Globus pallidus (tissue), 1 donor: ENCODE measurements around the gene CENPS.
"Not testable (repeated sequence)": the region's sequence is repeated elsewhere in the genome, so short reads cannot be mapped to it uniquely, and the experiment has no call there.

Experiments
- DNase-seq: peaks from one replicate; pipeline ENCODE4 v3.0.0-alpha.2; 2015; ENCODE audit warnings: low spot score

Gene CENPS

GRCh38 chr1:10430216-10431069 lies at the start of gene CENPS:
Gene CENPS, plus strand, starts transcription at chr1:10430433. Its CDS starts 85 bp downstream, at chr1:10430518.
- peak; percentile 83 for DNase-seq

GRCh38 chr1:10380594-10381275 lies 49.5 kb upstream of the CENPS start:
- peak; percentile 36 for DNase-seq

- DNase-seq, result no peak
Measured at GRCh38 chr1:10383630-10384029, 46.6 kb upstream of the CENPS start.

- DNase-seq, result no peak
Measured at GRCh38 chr1:10384219-10384618, 46.0 kb upstream of the CENPS start.

GRCh38 chr1:10386761-10387676 lies 43.2 kb upstream of the CENPS start:
- DNase-seq, result no peak

GRCh38 chr1:10387677-10388386 lies 42.4 kb upstream of the CENPS start:
- peak; percentile 57 for DNase-seq

- no peak for DNase-seq
Measured at GRCh38 chr1:10388387-10388715, 41.9 kb upstream of the CENPS start.

GRCh38 chr1:10389271-10389973 lies 40.8 kb upstream of the CENPS start:
- no peak for DNase-seq

GRCh38 chr1:10396870-10397269 lies 33.4 kb upstream of the CENPS start:
- no peak for DNase-seq

GRCh38 chr1:10398278-10398733 lies 31.9 kb upstream of the CENPS start:
- DNase-seq, result no peak

GRCh38 chr1:10398734-10399443 lies 31.3 kb upstream of the CENPS start, which contains the start of gene PGD:
Gene PGD, plus strand, starts transcription at chr1:10399064. Its CDS starts 54 bp downstream, at chr1:10399118.
- peak; percentile 97 for DNase-seq

- DNase-seq, result peak; percentile 30
Measured at GRCh38 chr1:10399444-10399941, 30.7 kb upstream of the CENPS start.

GRCh38 chr1:10400013-10400412 lies 30.2 kb upstream of the CENPS start:
- DNase-seq, result no peak

- no peak for DNase-seq
Measured at GRCh38 chr1:10401281-10401680, 29.0 kb upstream of the CENPS start.

GRCh38 chr1:10402729-10403274 lies 27.4 kb upstream of the CENPS start:
- no peak for DNase-seq

- no peak for DNase-seq
Measured at GRCh38 chr1:10407201-10407600, 23.0 kb upstream of the CENPS start.

GRCh38 chr1:10415211-10415930 lies 14.9 kb upstream of the CENPS start:
- DNase-seq, result peak; percentile 32

- DNase-seq, result not testable (repeated sequence)
Measured at GRCh38 chr1:10415967-10416366, 14.3 kb upstream of the CENPS start.

- DNase-seq, result not testable (repeated sequence)
Measured at GRCh38 chr1:10418741-10419140, 11.5 kb upstream of the CENPS start.
